K562 (cell line): Measurements from ENCODE around the gene FIS1. TPM values are rescaled to one million over a fixed set of nuclear protein-coding genes. Genes with fewer than 3 reads are reported as not detected.
A peak's percentile ranks its signal among the peaks of the same experiment; 100 is the strongest.

ENCODE experiments used
- ARID1B ChIP-seq: fragments of 450-650 bp; IDR thresholded peaks from 2 replicates; pipeline ENCODE4 v1.6.1; 2016; ENCODE audit warnings: antibody characterized with exemption, mild to moderate bottlenecking, inconsistent platforms
- ATF4 ChIP-seq: fragments of 450-650 bp; formaldehyde crosslinking; IDR thresholded peaks from 2 replicates; pipeline ENCODE4 v1.4.0; 2022; ENCODE audit warnings: mild to moderate bottlenecking, moderate library complexity
- CBFA2T3 ChIP-seq: fragments of 450-650 bp; IDR thresholded peaks from 2 replicates; pipeline ENCODE4 v1.6.1; 2017
- CBX3 ChIP-seq, 2 experiments: IDR thresholded peaks; 1 replicate in 1 of 2; 2 replicates in 1 of 2; pipeline ENCODE4 v1.6.1; 2012; ENCODE audit warnings: inconsistent platforms in 2 of 2, low read length in 2 of 2, borderline replicate concordance in 1 of 2, control low read depth in 1 of 2
- CEBPB ChIP-seq: fragments of 450-650 bp; IDR thresholded peaks from 2 replicates; pipeline ENCODE4 v1.6.1; 2016; ENCODE audit warnings: missing genetic modification characterization, missing compliant biosample characterization
- CEBPG ChIP-seq, 3 experiments: fragments of 200-800 bp in 1 of 3; sonication (Bioruptor generic) in 1 of 3; sonication (generic) in 1 of 3; formaldehyde crosslinking in 1 of 3; IDR thresholded peaks in 2 of 3; conservative IDR thresholded peaks in 1 of 3; 2 replicates each; pipeline versions ENCODE4 v1.6.1 to v1.8.0; 2016 to 2022; ENCODE audit warnings: missing compliant biosample characterization in 2 of 3, missing genetic modification characterization in 2 of 3, mild to moderate bottlenecking in 1 of 3, missing genetic modification reagents in 1 of 3
- FOXJ2 ChIP-seq: fragments of 200-800 bp; sonication (Bioruptor generic); IDR thresholded peaks from 2 replicates; pipeline ENCODE4 v1.6.1; 2016; ENCODE audit warnings: missing genetic modification characterization, missing compliant biosample characterization
- GATA2 ChIP-seq: sonication (generic); formaldehyde crosslinking; IDR thresholded peaks from 2 replicates; pipeline ENCODE4 v1.4.0; 2020; ENCODE audit warnings: mild to moderate bottlenecking, missing genetic modification reagents
- HDAC2 ChIP-seq: fragments of 450-650 bp; IDR thresholded peaks from 2 replicates; pipeline ENCODE4 v1.6.1; 2016; ENCODE audit warnings: mild to moderate bottlenecking
- HES1 ChIP-seq: fragments of 450-650 bp; IDR thresholded peaks from 2 replicates; pipeline ENCODE4 v1.6.1; 2016; ENCODE audit warnings: low read depth, mild to moderate bottlenecking, moderate library complexity
- IRF1 ChIP-seq: sonication (generic); formaldehyde crosslinking; IDR thresholded peaks from 2 replicates; pipeline ENCODE4 v1.8.0; 2022; ENCODE audit warnings: missing genetic modification reagents, mild to moderate bottlenecking, borderline replicate concordance
- JUND ChIP-seq, 2 experiments: IDR thresholded peaks; 2 replicates in 1 of 2; 3 replicates in 1 of 2; pipeline ENCODE4 v1.6.1; 2011; ENCODE audit warnings: borderline replicate concordance in 2 of 2, low read depth in 2 of 2, low read length in 2 of 2, improper control_type of control experiment in 1 of 2, missing biosample characterization in 1 of 2, missing genetic modification characterization in 1 of 2, missing genetic modification reagents in 1 of 2
- MNT ChIP-seq, 2 experiments: fragments of 450-650 bp; conservative IDR thresholded peaks; 2 replicates each; pipeline ENCODE4 v1.6.1; 2017; ENCODE audit warnings: mild to moderate bottlenecking in 2 of 2, moderate library complexity in 2 of 2
- MTA2 ChIP-seq: fragments of 450-650 bp; IDR thresholded peaks from 2 replicates; pipeline ENCODE4 v1.6.1; 2016; ENCODE audit warnings: low read depth
- PKNOX1 ChIP-seq: fragments of 450-650 bp; IDR thresholded peaks from 2 replicates; pipeline ENCODE4 v1.6.1; 2016
- RAD51 ChIP-seq: fragments of 450-650 bp; IDR thresholded peaks from 2 replicates; pipeline ENCODE4 v1.7.1; 2016; ENCODE audit warnings: low read depth, mild to moderate bottlenecking, borderline replicate concordance
- RFX1 ChIP-seq: fragments of 450-650 bp; IDR thresholded peaks from 2 replicates; pipeline ENCODE4 v1.6.1; 2016; ENCODE audit warnings: mild to moderate bottlenecking, moderate library complexity
- SMARCA5 ChIP-seq: fragments of 450-650 bp; IDR thresholded peaks from 2 replicates; pipeline ENCODE4 v1.6.1; 2016
- SRSF9 ChIP-seq: fragments of 200-400 bp; formaldehyde crosslinking; IDR thresholded peaks from 2 replicates; pipeline ENCODE4 v1.6.1; 2017; ENCODE audit warnings: low read depth, low read length, borderline replicate concordance
- ZFP36 ChIP-seq: fragments of 150-350 bp; IDR thresholded peaks from 2 replicates; pipeline ENCODE4 v1.6.1; 2018; ENCODE audit warnings: low read length, low read depth; ENCODE audit not compliant: partially characterized antibody
- ZNF444 ChIP-seq: fragments of 250-450 bp; sonication (Bioruptor Pico); IDR thresholded peaks from 2 replicates; pipeline ENCODE4 v1.4.0; 2020; ENCODE audit warnings: mild to moderate bottlenecking, moderate library complexity
- ZNF584 ChIP-seq: fragments of 200-800 bp; sonication (Bioruptor generic); IDR thresholded peaks from 2 replicates; pipeline ENCODE4 v1.6.1; 2016; ENCODE audit warnings: low read depth, mild to moderate bottlenecking, missing genetic modification characterization, missing compliant biosample characterization
- polyA plus RNA-seq, 8 experiments: library from polyadenylated mRNA; depleted of rRNA in 4 of 8; stranded (reverse) in 5 of 8; unstranded in 3 of 8; fragments of >200 nt; fragmentation: Nextera tagmentation in 2 of 8; fragmentation: Illumina TruSeq in 1 of 8; extraction: Ambion mirVana in 2 of 8; extraction: Trizol in 1 of 8; gene quantifications; 2 replicates each; pipeline versions ENCODE4 v1.2.1 to v1.2.3, GENCODE V29; 2011 to 2014; ENCODE audit warnings: inconsistent platforms in 1 of 8, missing spikeins in 1 of 8
- total RNA-seq, 7 experiments: library from RNA; depleted of rRNA in 6 of 7; stranded (reverse); fragments of >200 nt in 6 of 7; fragmentation: Illumina TruSeq in 2 of 7; extraction: Trizol in 2 of 7; gene quantifications; 2 replicates each; pipeline versions ENCODE4 v1.2.1 to v1.2.3, GENCODE V29; 2011 to 2021; ENCODE audit warnings: low replicate concordance in 1 of 7

FIS1 gene
- total and polyA plus RNA-seq, 9 of the 15 experiments (the other 6 are each of a cell fraction or from before 2014, with no cell fraction given): 86.0 to 257 (median 144) TPM

- peak; percentile 97 for TF ChIP-seq CBFA2T3
- TF ChIP-seq ZNF584: peak; percentile 61; the same call in 1 of the 2 replicates
- TF ChIP-seq SRSF9: no peak
- peak; percentile 80 for TF ChIP-seq RFX1
- no peak for TF ChIP-seq ATF4
- no peak for TF ChIP-seq IRF1 (CRISPR knock-in tag)
- TF ChIP-seq JUND (IDR thresholded peaks at IDR 0.05; ENCODE audit: borderline replicate concordance, low read depth, low read length): peak; percentile 65
- TF ChIP-seq JUND (tag; IDR thresholded peaks at IDR 0.05; ENCODE audit: borderline replicate concordance, low read depth, low read length): no peak
- peak in 1 of 2 experiments; percentile 54; a peak in 1 of 4 replicates for TF ChIP-seq MNT (conservative IDR thresholded peaks at IDR 0.05)
- TF ChIP-seq CBX3 (IDR thresholded peaks at IDR 0.05; ENCODE audit: borderline replicate concordance in 1 of 2, low read length in 2 of 2): 0 out of 3 replicates have a peak, but pooled peaks of 1 of the 2 experiments have one; percentile 10
- peak; percentile 94 for TF ChIP-seq ARID1B
- TF ChIP-seq ZFP36: peak; percentile 49
- peak; percentile 76 for TF ChIP-seq PKNOX1
- peak; percentile 17; the same call in 1 of the 2 replicates for TF ChIP-seq RAD51
- TF ChIP-seq GATA2 (CRISPR knock-in tag): peak; percentile 78
- peak; percentile 90 for TF ChIP-seq HDAC2
- TF ChIP-seq CEBPG (CRISPR knock-in tag; IDR thresholded peaks at IDR 0.05): peak; percentile 57; the same call in 1 of the 2 replicates
- peak; percentile 18 to 76; a peak in 3 of 4 replicates for TF ChIP-seq CEBPG (tag; conservative IDR thresholded peaks at IDR 0.05 in 1 of 2, IDR thresholded peaks at IDR 0.05 in 1 of 2)
- peak; percentile 80; the same call in 1 of the 2 replicates for TF ChIP-seq SMARCA5
- TF ChIP-seq HES1: peak; percentile 88
- peak; percentile 57; the same call in 1 of the 2 replicates for TF ChIP-seq MTA2
- no peak for TF ChIP-seq ZNF444 (CRISPR knock-in tag)
- TF ChIP-seq CEBPB (tag): peak; percentile 85
- TF ChIP-seq FOXJ2 (tag): peak; percentile 60; the same call in 1 of the 2 replicates
Observed at GRCh38 chr7:101265622-101266516, 21.0 kb upstream of the FIS1 start (continued).
